K562 (cell line): ENCODE measurements around the gene TUBE1. TPM values are rescaled to one million over a fixed set of nuclear protein-coding genes. Genes with fewer than 3 reads are reported as not detected.
A peak's percentile ranks its signal among the peaks of the same experiment; 100 is the strongest.

ENCODE experiments used
- ATF1 ChIP-seq, 2 experiments: fragments of 450-650 bp in 1 of 2; IDR thresholded peaks; 2 replicates each; pipeline ENCODE4 v1.6.1; 2016; ENCODE audit warnings: missing compliant biosample characterization in 1 of 2, missing genetic modification characterization in 1 of 2
- CREB1 ChIP-seq, 2 experiments: sonication (generic) in 1 of 2; formaldehyde crosslinking in 1 of 2; IDR thresholded peaks; 2 replicates each; pipeline versions ENCODE4 v1.6.1 to v1.8.0; 2012 to 2022; ENCODE audit warnings: inconsistent platforms in 1 of 2, mild to moderate bottlenecking in 1 of 2, missing genetic modification reagents in 1 of 2, moderate library complexity in 1 of 2
- EP300 ChIP-seq: IDR thresholded peaks from 2 replicates; pipeline ENCODE4 v1.6.1; 2012; ENCODE audit warnings: low read length, improper control_type of control experiment
- HNRNPL ChIP-seq: fragments of 200-400 bp; formaldehyde crosslinking; IDR thresholded peaks from 2 replicates; pipeline ENCODE4 v1.6.1; 2017; ENCODE audit warnings: low read depth, mild to moderate bottlenecking, low read length
- NCOA2 ChIP-seq, 2 experiments: fragments of 450-650 bp; IDR thresholded peaks; 2 replicates each; pipeline ENCODE4 v1.6.1; 2018; ENCODE audit warnings: mild to moderate bottlenecking in 2 of 2, moderate library complexity in 1 of 2; ENCODE audit not compliant: partially characterized antibody in 2 of 2
- RB1 ChIP-seq: fragments of 450-650 bp; IDR thresholded peaks from 2 replicates; pipeline ENCODE4 v1.6.1; 2017; ENCODE audit warnings: low read depth, mild to moderate bottlenecking
- RCOR1 ChIP-seq, 2 experiments: IDR thresholded peaks; 2 replicates each; pipeline ENCODE4 v1.6.1; 2012; ENCODE audit warnings: low read depth in 2 of 2, low read length in 2 of 2, borderline replicate concordance in 1 of 2, improper control_type of control experiment in 1 of 2
- SMARCA4 ChIP-seq: fragments of 450-650 bp; IDR thresholded peaks from 2 replicates; pipeline ENCODE4 v1.6.1; 2016
- SPI1 ChIP-seq: IDR thresholded peaks from 2 replicates; pipeline ENCODE4 v1.6.1; 2011; ENCODE audit warnings: low read depth, low read length, control low read depth, borderline replicate concordance
- SRSF7 ChIP-seq: fragments of 200-400 bp; formaldehyde crosslinking; optimal IDR thresholded peaks from 2 replicates; pipeline ENCODE3; 2017; ENCODE audit warnings: mild to moderate bottlenecking, low read depth, low read length
- ZKSCAN1 ChIP-seq: fragments of 150-350 bp; IDR thresholded peaks from 2 replicates; pipeline ENCODE4 v1.6.1; 2016; ENCODE audit warnings: low read depth, low read length
- ZKSCAN3 ChIP-seq: fragments of 250-450 bp; sonication (Bioruptor Pico); IDR thresholded peaks from 2 replicates; pipeline ENCODE4 v1.4.0; 2020
- ZNF699 ChIP-seq: fragments of 250-450 bp; sonication (Bioruptor Pico); IDR thresholded peaks from 2 replicates; pipeline ENCODE4 v1.8.0; 2021; ENCODE audit warnings: mild to moderate bottlenecking, moderate library complexity; ENCODE audit not compliant: insufficient replicate concordance
- polyA plus RNA-seq, 8 experiments: library from polyadenylated mRNA; depleted of rRNA in 4 of 8; stranded (reverse) in 5 of 8; unstranded in 3 of 8; fragments of >200 nt; fragmentation: Nextera tagmentation in 2 of 8; fragmentation: Illumina TruSeq in 1 of 8; extraction: Ambion mirVana in 2 of 8; extraction: Trizol in 1 of 8; gene quantifications; 2 replicates each; pipeline versions ENCODE4 v1.2.1 to v1.2.3, GENCODE V29; 2011 to 2014; ENCODE audit warnings: inconsistent platforms in 1 of 8, missing spikeins in 1 of 8
- total RNA-seq, 7 experiments: library from RNA; depleted of rRNA in 6 of 7; stranded (reverse); fragments of >200 nt in 6 of 7; fragmentation: Illumina TruSeq in 2 of 7; extraction: Trizol in 2 of 7; gene quantifications; 2 replicates each; pipeline versions ENCODE4 v1.2.1 to v1.2.3, GENCODE V29; 2011 to 2021; ENCODE audit warnings: low replicate concordance in 1 of 7
- TF ChIP-seq, protein P1 (sequence below): IDR thresholded peaks from 2 replicates; pipeline ENCODE4 v1.6.1; 2011; ENCODE audit warnings: borderline replicate concordance, low read depth, mild to moderate bottlenecking, moderate library complexity, low read length; ENCODE audit not compliant: insufficient read depth, poor library complexity, severe bottlenecking
- TF ChIP-seq, protein P2 (sequence below): sonication (generic); formaldehyde crosslinking; IDR thresholded peaks from 2 replicates; pipeline ENCODE4 v1.8.0; 2023; ENCODE audit warnings: mild to moderate bottlenecking, missing genetic modification reagents
- TF ChIP-seq, protein P3 (sequence below): fragments of 200-800 bp; sonication (Bioruptor generic); IDR thresholded peaks from 2 replicates; pipeline ENCODE4 v1.6.1; 2017; ENCODE audit warnings: missing genetic modification characterization, missing compliant biosample characterization
- TF ChIP-seq, protein P4 (sequence below): fragments of 450-650 bp; IDR thresholded peaks from 2 replicates; pipeline ENCODE4 v1.6.1; 2016; ENCODE audit warnings: borderline replicate concordance

Gene TUBE1
- total and polyA plus RNA-seq, 9 of the 15 experiments (the other 6 are each of a cell fraction or from before 2014, with no cell fraction given) = 18.9 to 58.4 (median 30.8) TPM

DNA sequence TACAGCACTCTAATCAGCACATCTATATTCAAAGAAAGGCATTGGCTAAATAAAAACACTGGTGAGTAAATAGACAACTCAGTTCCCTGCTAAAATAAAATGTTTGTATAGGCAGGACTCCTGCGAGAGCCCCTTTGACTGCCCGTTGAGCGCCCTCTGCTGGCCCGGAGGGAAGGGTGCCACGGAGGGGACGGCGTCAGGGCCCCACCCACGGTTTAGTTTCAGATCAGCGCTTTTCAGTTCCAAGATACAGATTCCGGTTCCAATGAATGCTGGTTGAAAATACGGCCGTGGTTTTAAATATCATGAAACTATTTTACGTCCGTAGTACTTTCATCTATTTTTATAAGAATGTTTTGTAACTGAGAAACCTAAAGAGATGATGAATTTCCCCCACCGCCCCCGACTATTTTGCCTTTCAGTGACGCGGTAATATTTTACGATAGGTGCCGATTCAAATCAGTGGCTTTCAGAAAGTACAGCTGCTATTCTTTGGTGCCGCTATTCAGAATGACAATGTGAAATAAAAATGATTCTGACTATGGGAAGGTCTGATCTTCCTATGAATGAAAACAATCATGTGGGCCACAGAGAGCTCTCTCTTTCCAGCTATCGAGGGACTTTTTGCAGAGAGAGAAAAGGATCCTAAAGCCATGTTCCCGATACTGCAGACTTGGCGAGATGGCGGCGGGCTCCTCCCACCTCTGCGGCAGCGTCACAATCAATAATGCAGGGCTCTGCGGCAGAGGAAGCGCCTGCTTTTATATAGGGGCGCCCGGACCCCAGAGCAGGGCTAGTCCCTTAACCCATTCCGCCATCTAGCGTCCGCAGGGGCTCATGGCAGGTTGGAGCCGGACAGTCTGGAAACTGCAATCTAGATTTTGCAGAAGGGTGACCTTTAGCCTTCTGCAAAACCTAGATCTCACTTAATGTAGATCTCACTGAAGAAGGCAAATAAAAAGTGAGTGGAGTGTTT, 44.0 kb downstream of the TUBE1 start (continued):
- TF ChIP-seq, protein P1, sequence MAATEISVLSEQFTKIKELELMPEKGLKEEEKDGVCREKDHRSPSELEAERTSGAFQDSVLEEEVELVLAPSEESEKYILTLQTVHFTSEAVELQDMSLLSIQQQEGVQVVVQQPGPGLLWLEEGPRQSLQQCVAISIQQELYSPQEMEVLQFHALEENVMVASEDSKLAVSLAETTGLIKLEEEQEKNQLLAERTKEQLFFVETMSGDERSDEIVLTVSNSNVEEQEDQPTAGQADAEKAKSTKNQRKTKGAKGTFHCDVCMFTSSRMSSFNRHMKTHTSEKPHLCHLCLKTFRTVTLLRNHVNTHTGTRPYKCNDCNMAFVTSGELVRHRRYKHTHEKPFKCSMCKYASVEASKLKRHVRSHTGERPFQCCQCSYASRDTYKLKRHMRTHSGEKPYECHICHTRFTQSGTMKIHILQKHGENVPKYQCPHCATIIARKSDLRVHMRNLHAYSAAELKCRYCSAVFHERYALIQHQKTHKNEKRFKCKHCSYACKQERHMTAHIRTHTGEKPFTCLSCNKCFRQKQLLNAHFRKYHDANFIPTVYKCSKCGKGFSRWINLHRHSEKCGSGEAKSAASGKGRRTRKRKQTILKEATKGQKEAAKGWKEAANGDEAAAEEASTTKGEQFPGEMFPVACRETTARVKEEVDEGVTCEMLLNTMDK = peak; percentile 67
- TF ChIP-seq EP300 (peak; percentile 56), ZKSCAN1 (0 out of 2 replicates have a peak, but pooled peaks have one; percentile 26), ATF1 (CRISPR knock-in tag; IDR thresholded peaks at IDR 0.05) (no peak), ATF1 (tag; IDR thresholded peaks at IDR 0.05) (peak; percentile 56), CREB1 (IDR thresholded peaks at IDR 0.05) (0 out of 2 replicates have a peak, but pooled peaks have one; percentile 24), CREB1 (CRISPR knock-in tag; IDR thresholded peaks at IDR 0.05) (peak; percentile 35; the same call in 1 of the 2 replicates), NCOA2 (IDR thresholded peaks at IDR 0.05; ENCODE audit: partially characterized antibody in 2 of 2) (no peak), SPI1 (0 out of 2 replicates have a peak, but pooled peaks have one; percentile 16), HNRNPL (no peak), RB1 (0 out of 2 replicates have a peak, but pooled peaks have one; percentile 39), ZNF699 (CRISPR knock-in tag) (no peak), SRSF7 (no peak), RCOR1 (IDR thresholded peaks at IDR 0.05; ENCODE audit: borderline replicate concordance in 1 of 2, low read depth in 2 of 2, low read length in 2 of 2) (peak in 1 of 2 experiments; percentile 55; a peak in 1 of 4 replicates), ZKSCAN3 (CRISPR knock-in tag) (no peak), SMARCA4 (0 out of 2 replicates have a peak, but pooled peaks have one; percentile 43)
- TF ChIP-seq, protein P2, sequence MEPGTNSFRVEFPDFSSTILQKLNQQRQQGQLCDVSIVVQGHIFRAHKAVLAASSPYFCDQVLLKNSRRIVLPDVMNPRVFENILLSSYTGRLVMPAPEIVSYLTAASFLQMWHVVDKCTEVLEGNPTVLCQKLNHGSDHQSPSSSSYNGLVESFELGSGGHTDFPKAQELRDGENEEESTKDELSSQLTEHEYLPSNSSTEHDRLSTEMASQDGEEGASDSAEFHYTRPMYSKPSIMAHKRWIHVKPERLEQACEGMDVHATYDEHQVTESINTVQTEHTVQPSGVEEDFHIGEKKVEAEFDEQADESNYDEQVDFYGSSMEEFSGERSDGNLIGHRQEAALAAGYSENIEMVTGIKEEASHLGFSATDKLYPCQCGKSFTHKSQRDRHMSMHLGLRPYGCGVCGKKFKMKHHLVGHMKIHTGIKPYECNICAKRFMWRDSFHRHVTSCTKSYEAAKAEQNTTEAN (CRISPR knock-in tag) = no peak
- TF ChIP-seq, protein P3, sequence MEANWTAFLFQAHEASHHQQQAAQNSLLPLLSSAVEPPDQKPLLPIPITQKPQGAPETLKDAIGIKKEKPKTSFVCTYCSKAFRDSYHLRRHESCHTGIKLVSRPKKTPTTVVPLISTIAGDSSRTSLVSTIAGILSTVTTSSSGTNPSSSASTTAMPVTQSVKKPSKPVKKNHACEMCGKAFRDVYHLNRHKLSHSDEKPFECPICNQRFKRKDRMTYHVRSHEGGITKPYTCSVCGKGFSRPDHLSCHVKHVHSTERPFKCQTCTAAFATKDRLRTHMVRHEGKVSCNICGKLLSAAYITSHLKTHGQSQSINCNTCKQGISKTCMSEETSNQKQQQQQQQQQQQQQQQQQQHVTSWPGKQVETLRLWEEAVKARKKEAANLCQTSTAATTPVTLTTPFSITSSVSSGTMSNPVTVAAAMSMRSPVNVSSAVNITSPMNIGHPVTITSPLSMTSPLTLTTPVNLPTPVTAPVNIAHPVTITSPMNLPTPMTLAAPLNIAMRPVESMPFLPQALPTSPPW (CRISPR knock-in tag) = peak; percentile 44
- TF ChIP-seq, protein P4, sequence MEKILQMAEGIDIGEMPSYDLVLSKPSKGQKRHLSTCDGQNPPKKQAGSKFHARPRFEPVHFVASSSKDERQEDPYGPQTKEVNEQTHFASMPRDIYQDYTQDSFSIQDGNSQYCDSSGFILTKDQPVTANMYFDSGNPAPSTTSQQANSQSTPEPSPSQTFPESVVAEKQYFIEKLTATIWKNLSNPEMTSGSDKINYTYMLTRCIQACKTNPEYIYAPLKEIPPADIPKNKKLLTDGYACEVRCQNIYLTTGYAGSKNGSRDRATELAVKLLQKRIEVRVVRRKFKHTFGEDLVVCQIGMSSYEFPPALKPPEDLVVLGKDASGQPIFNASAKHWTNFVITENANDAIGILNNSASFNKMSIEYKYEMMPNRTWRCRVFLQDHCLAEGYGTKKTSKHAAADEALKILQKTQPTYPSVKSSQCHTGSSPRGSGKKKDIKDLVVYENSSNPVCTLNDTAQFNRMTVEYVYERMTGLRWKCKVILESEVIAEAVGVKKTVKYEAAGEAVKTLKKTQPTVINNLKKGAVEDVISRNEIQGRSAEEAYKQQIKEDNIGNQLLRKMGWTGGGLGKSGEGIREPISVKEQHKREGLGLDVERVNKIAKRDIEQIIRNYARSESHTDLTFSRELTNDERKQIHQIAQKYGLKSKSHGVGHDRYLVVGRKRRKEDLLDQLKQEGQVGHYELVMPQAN = 0 out of 2 replicates have a peak, but pooled peaks have one; percentile 20
